Effector CD8-positive, alpha-beta T cell (primary cell): ENCODE results near the gene HNRNPA2B1.

Experiments used
- DNase-seq: peaks from one replicate; lab custom pipeline; 2025; lab: John Stamatoyannopoulos, UW

Gene HNRNPA2B1

DNA sequence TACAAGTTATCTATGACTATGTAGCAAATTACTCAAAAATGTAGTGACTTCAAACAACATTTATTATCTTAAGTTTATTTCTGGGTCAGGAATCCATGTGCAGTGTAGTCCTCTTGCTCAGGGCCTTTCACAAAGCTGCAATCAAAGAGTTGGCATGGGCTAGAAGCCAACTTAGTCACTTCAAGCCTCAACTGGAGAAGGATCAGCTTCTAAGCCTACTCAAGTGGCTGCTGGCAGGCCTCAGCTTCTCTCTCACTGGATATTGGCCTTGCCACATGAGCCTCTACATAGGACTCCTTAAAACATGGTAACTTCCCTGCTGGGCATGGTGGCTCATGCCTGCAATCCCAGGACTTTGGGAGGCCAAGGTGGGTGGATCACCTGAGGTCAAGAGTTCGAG lies 53.5 kb downstream of the HNRNPA2B1 start:
- no peak for DNase-seq

DNA sequence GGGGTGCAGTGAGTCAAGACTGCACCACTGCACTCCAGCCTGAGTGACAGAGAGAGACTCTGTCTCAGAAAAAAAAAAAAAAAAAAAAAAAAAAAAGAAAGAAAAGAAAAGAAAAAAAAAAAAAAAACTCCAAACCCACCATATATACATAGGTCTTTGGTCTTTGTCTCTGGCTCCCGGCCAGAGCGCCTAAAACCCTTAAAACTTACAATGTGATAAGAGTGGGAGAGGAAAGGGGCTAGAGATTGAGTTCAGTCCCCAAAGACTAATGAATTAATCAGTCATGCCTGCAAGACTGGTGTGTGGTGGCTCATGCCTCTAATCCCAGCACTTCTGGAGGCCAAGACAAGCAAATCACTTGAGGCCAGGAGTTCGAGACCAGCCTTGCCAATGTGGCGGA lies 55.3 kb downstream of the HNRNPA2B1 start:
- no peak for DNase-seq

GRCh38 chr7:26144184-26145080 lies 56.1 kb downstream of the HNRNPA2B1 start:
- DNase-seq, result no peak

- no peak for DNase-seq
Observed at GRCh38 chr7:26143298-26144048, 57.1 kb downstream of the HNRNPA2B1 start.

DNA sequence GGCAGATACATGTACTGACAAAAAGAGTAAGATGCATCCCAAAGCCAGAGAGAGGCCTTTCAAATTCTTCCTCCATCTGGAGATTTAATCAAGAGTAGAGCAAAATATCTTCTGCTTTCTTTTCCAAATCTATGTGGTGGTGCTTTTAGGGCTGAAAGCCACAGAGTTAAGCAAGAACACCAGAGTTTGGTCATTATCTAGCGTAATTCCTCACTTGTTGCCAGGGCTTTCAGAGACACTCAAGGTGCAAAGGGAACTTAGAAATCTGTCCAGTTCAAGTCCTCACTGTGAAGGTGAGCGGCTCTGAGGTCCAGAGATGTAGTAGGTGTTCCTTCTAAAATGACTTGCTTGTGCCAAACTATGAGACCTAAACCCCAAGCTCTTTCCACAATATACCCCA lies 59.5 kb downstream of the HNRNPA2B1 start:
- no peak for DNase-seq

- DNase-seq, result no peak
Observed at GRCh38 chr7:26140380-26140779, 60.2 kb downstream of the HNRNPA2B1 start.
